MM.1S (cell line): ENCODE measurements around the gene CD6.

Experiments
- DNase-seq: peaks from one replicate; pipeline ENCODE4 v3.0.0-alpha.2; 2015
- H2AFZ ChIP-seq: fragments of 300-600 bp; sonication (generic); 2 replicates; pipeline ENCODE4 v1.6.0; 2016; ENCODE audit warnings: antibody characterized with exemption, low read length
- H3F3A ChIP-seq: fragments of 300-600 bp; sonication (generic); 2 replicates; pipeline ENCODE4 v1.6.1; 2016; ENCODE audit warnings: mild to moderate bottlenecking, antibody characterized with exemption, low read length, moderate library complexity, mixed read lengths; ENCODE audit not compliant: insufficient read depth
- H3K27ac ChIP-seq: fragments of 300-600 bp; sonication (generic); 2 replicates; pipeline ENCODE4 v1.5.1; 2016; ENCODE audit warnings: mild to moderate bottlenecking, low read length
- H3K27me3 ChIP-seq: fragments of 300-600 bp; sonication (generic); replicated peaks from 2 replicates; pipeline ENCODE4 v1.6.0; 2016; ENCODE audit warnings: low read length; ENCODE audit not compliant: insufficient read depth
- H3K36me3 ChIP-seq: fragments of 300-600 bp; sonication (generic); replicated peaks from 2 replicates; pipeline ENCODE4 v1.6.1; 2016; ENCODE audit warnings: mild to moderate bottlenecking, low read length, mixed read lengths; ENCODE audit not compliant: insufficient read depth
- H3K4me1 ChIP-seq: fragments of 300-600 bp; sonication (generic); 2 replicates; pipeline ENCODE4 v1.6.1; 2016; ENCODE audit warnings: low read length, mixed read lengths
- H3K4me2 ChIP-seq: fragments of 300-600 bp; sonication (generic); 2 replicates; pipeline ENCODE4 v1.6.0; 2016; ENCODE audit warnings: low read depth, low read length
- H3K4me3 ChIP-seq: fragments of 300-600 bp; sonication (generic); 2 replicates; pipeline ENCODE4 v1.5.1; 2016; ENCODE audit warnings: low read length, mixed read lengths
- H3K79me2 ChIP-seq: fragments of 300-600 bp; sonication (generic); 2 replicates; pipeline ENCODE4 v1.6.1; 2016; ENCODE audit warnings: mixed run types, low read length, mixed read lengths
- H3K9ac ChIP-seq: fragments of 300-600 bp; sonication (generic); 2 replicates; pipeline ENCODE4 v1.6.1; 2016; ENCODE audit warnings: low read length, mixed read lengths
- H3K9me2 ChIP-seq: fragments of 300-600 bp; sonication (generic); replicated peaks from 2 replicates; pipeline ENCODE4 v1.6.1; 2016; ENCODE audit warnings: mild to moderate bottlenecking, low read length, mixed read lengths; ENCODE audit not compliant: insufficient read depth
- H3K9me3 ChIP-seq: fragments of 300-600 bp; sonication (generic); replicated peaks from 2 replicates; pipeline ENCODE4 v1.6.1; 2016; ENCODE audit warnings: mild to moderate bottlenecking, low read length, mixed read lengths; ENCODE audit not compliant: insufficient read depth
- H4K20me1 ChIP-seq: fragments of 300-600 bp; sonication (generic); 2 replicates; pipeline ENCODE4 v1.6.1; 2016; ENCODE audit warnings: mild to moderate bottlenecking, low read length, moderate library complexity, mixed read lengths; ENCODE audit not compliant: insufficient read depth
- CTCF ChIP-seq: fragments of 300-600 bp; sonication (generic); IDR thresholded peaks from 2 replicates; pipeline ENCODE4 v1.5.1; 2016; ENCODE audit warnings: antibody characterized with exemption, low read length, mixed read lengths
- EZH2 ChIP-seq: fragments of 300-600 bp; sonication (generic); optimal IDR thresholded peaks from 2 replicates; pipeline ENCODE3; 2017; ENCODE audit warnings: low read depth, mild to moderate bottlenecking, antibody characterized with exemption, low read length, mixed read lengths
- EZH2phosphoT487 ChIP-seq: fragments of 300-600 bp; sonication (generic); IDR thresholded peaks from 2 replicates; pipeline ENCODE4 v1.6.1; 2018; ENCODE audit warnings: antibody characterized with exemption, low read length

Gene CD6

DNA sequence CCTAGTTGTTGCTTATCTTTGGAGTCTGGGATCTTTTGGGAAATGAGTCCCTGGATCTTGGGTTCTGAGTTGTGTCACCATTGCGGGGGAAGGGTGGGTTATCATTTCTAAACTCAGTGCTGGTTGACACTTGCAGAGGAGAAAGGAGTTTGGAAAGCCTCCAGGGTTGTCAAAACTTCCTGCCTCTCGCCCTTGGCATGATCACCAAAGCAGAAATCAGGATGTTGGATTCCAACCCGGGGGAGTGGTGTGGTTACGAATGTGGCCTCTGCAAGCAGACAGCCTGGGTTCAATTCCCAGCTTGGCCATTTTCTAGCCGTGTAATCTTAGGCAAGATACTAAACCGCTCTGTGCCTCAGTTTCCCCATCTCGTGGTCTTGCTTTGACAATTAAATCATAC is 24.3 kb downstream of the CD6 start:
- Histone ChIP-seq H3K9me3 (no peaks in the 10 kb centered on the region), H3K79me2 (no peaks in the 10 kb centered on the region), H3K4me3 (no peak overlapping the region), H2AFZ (no peak overlapping the region), H3K36me3 (no peaks in the 10 kb centered on the region), H4K20me1 (no peaks in the 10 kb centered on the region), H3K27me3 (no peaks in the 10 kb centered on the region), H3K4me2 (no peak overlapping the region), H3K4me1 (no peaks in the 10 kb centered on the region), H3K9me2 (no peaks in the 10 kb centered on the region), H3K9ac (no peak overlapping the region), H3K27ac (no peak overlapping the region), H3F3A (0 out of 2 replicates have a peak, but pooled peaks cover 4% of the 10 kb centered on the region)
- no peak for DNase-seq
- TF ChIP-seq EZH2, result no peak

DNA sequence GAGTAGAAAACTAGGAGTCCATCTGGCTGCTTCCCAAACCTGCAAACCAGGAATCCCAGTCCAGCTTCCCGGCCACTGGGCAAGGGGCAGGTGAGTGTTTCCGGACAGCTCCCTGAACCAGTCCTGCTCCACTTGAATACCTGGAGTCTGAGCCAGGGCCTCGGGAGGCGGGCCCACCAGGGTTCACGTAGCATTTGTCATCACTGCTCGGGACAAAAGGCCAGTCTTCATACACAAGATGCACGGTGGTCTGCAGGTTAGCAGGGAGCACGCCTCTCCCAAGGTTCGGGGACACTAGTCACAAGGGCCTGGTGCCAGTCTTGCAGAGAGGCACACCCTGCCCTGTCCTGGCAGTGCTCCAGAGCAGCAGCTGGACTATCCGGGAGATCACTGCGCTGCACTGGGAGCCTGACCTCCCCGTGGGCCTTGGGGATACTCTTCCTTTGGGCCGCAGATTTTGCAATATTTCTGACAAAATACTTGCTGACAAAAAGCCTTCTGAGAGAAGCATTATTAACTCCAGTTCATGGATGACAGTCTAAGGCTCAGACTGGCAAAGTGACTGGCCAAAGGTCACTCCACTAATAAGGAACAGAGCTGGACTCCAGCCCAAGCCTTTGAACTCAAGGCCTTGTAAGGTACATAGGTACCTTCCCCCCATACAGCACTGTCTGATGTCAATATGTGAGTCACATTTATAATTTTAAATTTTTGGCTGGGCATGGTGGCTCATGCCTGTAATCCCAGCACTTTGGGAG is 25.1 kb downstream of the CD6 start:
- no peak for DNase-seq
- H3K4me3 ChIP-seq, result no peak overlapping the region
- no peaks in the 10 kb centered on the region for H3K9me3 ChIP-seq
- H3K9me2 ChIP-seq, result no peaks in the 10 kb centered on the region
- H3K9ac ChIP-seq, result no peak overlapping the region
- H4K20me1 ChIP-seq, result no peaks in the 10 kb centered on the region
- no peak overlapping the region for H2AFZ ChIP-seq
- no peak overlapping the region for H3K4me2 ChIP-seq
- no peaks in the 10 kb centered on the region for H3K27me3 ChIP-seq
- 0 out of 2 replicates have a peak, but pooled peaks cover 4% of the 10 kb centered on the region for H3F3A ChIP-seq
- TF ChIP-seq EZH2phosphoT487 (no peak), CTCF (no peak), EZH2 (no peak)
- no peaks in the 10 kb centered on the region for H3K36me3 ChIP-seq
- H3K79me2 ChIP-seq, result no peaks in the 10 kb centered on the region
- H3K27ac ChIP-seq, result no peak overlapping the region
- H3K4me1 ChIP-seq, result no peaks in the 10 kb centered on the region

- no peaks in the 10 kb centered on the region for H3K36me3 ChIP-seq
- H3K79me2 ChIP-seq, result no peaks in the 10 kb centered on the region
- H3K27me3 ChIP-seq, result no peaks in the 10 kb centered on the region
- H3K4me1 ChIP-seq, result no peaks in the 10 kb centered on the region
- H3K9me2 ChIP-seq, result no peaks in the 10 kb centered on the region
- TF ChIP-seq CTCF (no peak), EZH2phosphoT487 (no peak), EZH2 (no peak)
- no peak overlapping the region for H3K27ac ChIP-seq
- H3F3A ChIP-seq, result no peaks in the 10 kb centered on the region
- no peak overlapping the region for H3K4me2 ChIP-seq
- no peak overlapping the region for H2AFZ ChIP-seq
- no peak overlapping the region for H3K9ac ChIP-seq
- H3K4me3 ChIP-seq, result no peak overlapping the region
- H4K20me1 ChIP-seq, result no peaks in the 10 kb centered on the region
- no peaks in the 10 kb centered on the region for H3K9me3 ChIP-seq
- no peak for DNase-seq
Observed at GRCh38 chr11:61000426-61000825, 28.9 kb downstream of the CD6 start.

- TF ChIP-seq EZH2phosphoT487, result no peak
- TF ChIP-seq CTCF, result no peak
- TF ChIP-seq EZH2, result no peak
- no peaks in the 10 kb centered on the region for H3K4me1 ChIP-seq
Observed at GRCh38 chr11:61001931-61002330, 30.5 kb downstream of the CD6 start.

More at GRCh38 chr11:61001931-61002330, 30.5 kb downstream of the CD6 start:
- DNase-seq, result no peak
- Histone ChIP-seq H2AFZ (no peak overlapping the region), H3K4me2 (no peak overlapping the region), H3K9me3 (no peaks in the 10 kb centered on the region), H3K4me3 (no peak overlapping the region), H3K9me2 (no peaks in the 10 kb centered on the region), H3K27ac (no peak overlapping the region), H3F3A (no peaks in the 10 kb centered on the region), H3K9ac (no peak overlapping the region), H4K20me1 (no peaks in the 10 kb centered on the region), H3K79me2 (no peaks in the 10 kb centered on the region), H3K27me3 (no peaks in the 10 kb centered on the region), H3K36me3 (no peaks in the 10 kb centered on the region)
